Fibroblast of mammary gland (primary cell): ENCODE results near the gene ATG7.

ENCODE experiments used
- DNase-seq: peaks from one replicate; pipeline ENCODE4 v3.0.0-alpha.2; 2010; ENCODE audit warnings: low read depth
- H3K4me3 ChIP-seq: 2 replicates; pipeline ENCODE4 v1.5.1; 2011; ENCODE audit warnings: low read depth, mild to moderate bottlenecking, low read length, moderate library complexity; ENCODE audit not compliant: control insufficient read depth
- CTCF ChIP-seq: conservative IDR thresholded peaks from 2 replicates; pipeline ENCODE4 v1.5.1; 2011; ENCODE audit warnings: low read depth, low read length, inconsistent platforms; ENCODE audit not compliant: control insufficient read depth, insufficient read depth

ATG7 gene

GRCh38 chr3:11422291-11422690, 150.1 kb downstream of the ATG7 start:
- no peak for TF ChIP-seq CTCF
- no peak overlapping the region for H3K4me3 ChIP-seq
- DNase-seq = no peak

GRCh38 chr3:11423868-11424267, 151.7 kb downstream of the ATG7 start:
- no peak overlapping the region for H3K4me3 ChIP-seq
- no peak for DNase-seq
- TF ChIP-seq CTCF = no peak

GRCh38 chr3:11424277-11424676, 152.1 kb downstream of the ATG7 start:
- no peak overlapping the region for H3K4me3 ChIP-seq
- DNase-seq = no peak
- no peak for TF ChIP-seq CTCF

DNA sequence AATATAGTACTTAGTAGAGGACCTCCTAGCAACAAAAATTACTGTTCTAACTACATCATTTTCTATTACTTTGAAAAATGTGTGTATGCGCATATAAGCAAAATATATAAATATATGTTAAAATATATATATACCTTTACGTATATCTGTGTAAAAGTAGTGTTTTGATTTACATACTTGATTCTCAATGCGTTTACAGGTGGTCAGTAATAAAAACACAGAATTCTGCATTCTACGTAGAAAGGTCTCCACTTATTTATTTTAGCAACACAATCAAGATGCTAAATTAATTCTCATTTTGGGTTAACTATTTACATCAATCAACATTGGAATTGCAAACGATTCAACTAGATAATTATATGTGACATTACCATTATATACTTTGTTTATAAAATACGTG, 158.0 kb downstream of the ATG7 start:
- no peak for TF ChIP-seq CTCF
- no peak overlapping the region for H3K4me3 ChIP-seq
- DNase-seq = no peak

- TF ChIP-seq CTCF = no peak
- DNase-seq = no peak
- no peak overlapping the region for H3K4me3 ChIP-seq
Measured at GRCh38 chr3:11430624-11431023, 158.4 kb downstream of the ATG7 start.

DNA sequence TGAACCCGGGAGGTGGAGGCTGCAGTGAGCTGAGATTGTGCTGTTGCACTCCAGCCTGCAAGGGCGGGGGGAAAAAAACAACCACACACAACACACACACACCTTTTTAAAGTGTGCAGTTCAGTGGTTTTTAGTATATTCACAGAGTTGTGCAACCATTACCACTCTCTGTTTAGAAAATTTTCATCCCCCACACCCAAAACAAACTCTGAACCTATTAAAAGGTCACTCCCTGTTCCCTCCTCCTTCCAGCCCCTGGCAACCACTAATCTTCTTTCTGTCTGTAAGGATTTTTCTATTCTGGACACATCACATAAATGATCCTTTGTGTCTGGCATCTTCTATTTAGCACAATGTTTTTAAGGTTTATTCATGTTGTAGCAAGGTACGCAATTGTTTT, 159.1 kb downstream of the ATG7 start:
- no peak for DNase-seq
- no peak for TF ChIP-seq CTCF
- no peak overlapping the region for H3K4me3 ChIP-seq

GRCh38 chr3:11434017-11434526, 161.9 kb downstream of the ATG7 start:
- DNase-seq = peak; percentile 95
- no peak for TF ChIP-seq CTCF
- H3K4me3 ChIP-seq = no peak overlapping the region
